HG03060 (cell line): ENCODE data around the gene ANAPC13.

Source experiments
- ATAC-seq: cut with Tn5 transposase; IDR thresholded peaks from one replicate; pipeline ENCODE4 v1.9.1; 2021; ENCODE audit warnings: low read depth, moderate number of reproducible peaks; ENCODE audit not compliant: unreplicated experiment

Gene ANAPC13, protein sequence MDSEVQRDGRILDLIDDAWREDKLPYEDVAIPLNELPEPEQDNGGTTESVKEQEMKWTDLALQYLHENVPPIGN

DNA sequence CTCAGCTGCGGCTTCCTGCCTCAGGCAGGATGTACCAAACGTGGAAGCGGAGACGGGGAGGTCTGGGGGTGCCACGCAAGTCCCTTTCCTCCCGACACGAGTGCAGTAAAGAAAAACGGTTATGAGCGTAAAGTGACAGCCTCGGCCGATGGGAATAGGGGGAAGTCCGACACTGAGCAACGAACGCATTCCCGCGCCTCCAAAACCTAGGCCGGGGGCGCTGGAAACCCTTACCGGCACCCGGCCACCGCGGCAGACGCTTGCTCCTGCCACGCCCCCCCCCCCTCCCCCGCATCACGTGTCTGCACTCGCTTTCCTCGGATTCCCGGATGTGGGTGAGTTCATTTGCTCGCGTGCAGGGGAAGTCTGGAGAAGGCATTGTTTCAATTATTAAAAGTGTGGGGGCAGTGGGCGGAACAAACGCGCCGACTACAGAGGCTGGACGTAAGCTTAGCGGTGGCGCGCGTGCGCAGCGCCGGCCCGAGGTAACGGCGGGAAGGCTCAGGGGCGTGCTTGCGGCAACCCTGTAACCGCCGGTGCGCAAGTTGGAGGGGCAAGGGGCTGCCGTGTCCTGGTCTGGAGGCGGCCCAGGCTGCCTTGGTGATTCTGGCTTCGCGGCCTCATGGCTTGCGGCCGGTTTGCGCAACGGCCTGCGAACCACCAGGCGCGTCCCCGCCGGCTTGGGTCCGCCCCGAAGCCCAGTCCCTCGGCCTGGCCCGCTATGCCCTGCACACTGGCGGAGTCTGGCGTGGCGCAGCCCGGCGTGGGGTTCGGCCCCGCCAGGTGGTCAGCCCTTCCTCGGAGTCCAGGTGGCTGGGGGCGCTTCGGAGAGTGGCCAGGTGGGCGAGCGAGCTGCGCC, at the start of gene ANAPC13, which contains the start of gene CEP63:
TSS of gene ANAPC13 (minus strand) at position 268 of the 859 bp plus-strand sequence. CDS start 3,081 bp downstream, outside the sequence.
TSS of gene CEP63 (plus strand) at position 340 of the 859 bp plus-strand sequence. CDS start 9,264 bp downstream, outside the sequence.
- ATAC-seq, result peak; percentile 55

DNA sequence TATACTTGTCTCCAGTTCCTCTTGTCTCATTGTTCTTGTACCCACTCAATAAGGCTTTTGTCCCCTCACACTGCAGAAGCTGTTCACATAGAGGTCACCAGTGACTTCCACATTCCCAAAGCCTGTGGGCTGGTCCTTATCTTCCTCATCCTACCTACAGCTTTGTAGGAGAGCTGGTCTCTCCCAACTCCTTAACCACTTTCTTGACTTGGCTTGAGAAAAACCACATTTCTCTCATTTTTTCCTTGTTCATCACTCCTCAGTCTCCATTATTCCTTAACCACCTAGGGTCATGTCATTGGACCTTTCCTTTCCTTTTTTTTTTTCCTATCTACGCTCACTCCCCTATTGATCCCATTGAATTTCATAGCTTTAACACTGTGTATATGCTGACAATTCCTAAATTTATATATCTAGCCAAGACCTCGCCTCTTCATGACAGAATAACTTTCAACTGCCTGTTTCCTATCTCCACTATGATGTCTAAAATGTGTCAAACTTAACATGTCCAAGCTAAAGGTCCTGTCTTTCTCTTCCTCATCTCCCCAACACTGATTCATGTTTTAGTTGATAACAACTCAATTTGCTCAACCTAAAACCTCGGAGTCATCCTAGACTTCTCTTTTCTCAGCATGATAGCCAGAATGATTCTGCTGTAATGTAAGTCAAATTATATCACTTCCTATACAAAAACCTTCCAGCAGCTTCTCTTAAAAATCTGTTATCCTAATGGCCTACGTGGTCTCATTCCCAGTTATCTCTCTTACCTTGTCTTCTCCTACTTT, 49.6 kb upstream of the ANAPC13 start:
- no peak for ATAC-seq

DNA sequence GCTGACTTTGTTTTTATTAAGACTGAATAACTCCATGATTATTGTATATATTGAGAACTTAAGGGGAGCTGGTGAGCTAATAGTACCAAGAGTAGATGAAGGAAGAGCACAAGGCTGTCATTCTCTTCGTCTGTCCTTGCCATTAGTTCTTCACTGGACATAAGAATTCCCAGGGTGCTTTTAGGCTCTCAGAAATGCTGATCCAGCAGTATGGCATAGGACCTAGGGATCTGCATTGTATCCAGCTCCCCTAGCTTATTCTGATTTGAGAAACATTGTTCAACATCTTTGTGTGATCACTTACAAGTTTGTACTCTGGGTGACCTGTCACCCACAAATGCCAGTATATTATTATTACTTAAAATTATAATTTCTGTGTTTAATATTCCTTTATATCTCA, 47.7 kb upstream of the ANAPC13 start:
- no peak for ATAC-seq

DNA sequence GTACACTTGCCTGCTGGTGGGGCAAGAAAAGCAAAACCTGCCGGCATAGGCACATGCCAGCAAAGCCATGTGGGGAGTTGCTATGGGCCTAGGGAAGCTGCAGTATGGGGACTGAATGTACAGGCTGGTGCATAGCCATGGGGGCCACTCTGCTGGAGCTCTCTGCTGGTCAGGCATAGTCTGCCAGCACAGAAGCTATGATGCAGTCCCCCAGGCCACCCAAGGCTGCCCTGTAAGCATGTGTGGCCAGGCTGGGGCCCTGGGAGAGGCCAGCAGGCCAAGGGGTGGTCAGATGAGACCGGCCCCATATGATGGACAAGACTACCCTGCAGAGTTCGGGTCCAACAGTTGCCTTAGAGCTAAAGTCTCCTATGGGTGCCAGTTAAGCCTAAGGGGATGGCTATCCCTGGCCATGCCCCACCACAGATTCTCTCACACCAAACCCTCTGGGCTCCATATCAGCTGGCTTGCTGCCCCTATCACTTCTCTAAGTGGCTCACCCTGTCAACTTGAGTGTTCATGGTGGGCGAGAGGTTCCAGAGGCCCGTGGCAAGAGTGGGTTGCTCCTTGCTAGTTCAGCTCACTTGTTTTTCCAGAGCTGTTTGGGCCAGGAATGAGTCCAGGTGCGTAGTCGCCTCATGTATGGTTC, 41.9 kb upstream of the ANAPC13 start:
- ATAC-seq, result no peak

DNA sequence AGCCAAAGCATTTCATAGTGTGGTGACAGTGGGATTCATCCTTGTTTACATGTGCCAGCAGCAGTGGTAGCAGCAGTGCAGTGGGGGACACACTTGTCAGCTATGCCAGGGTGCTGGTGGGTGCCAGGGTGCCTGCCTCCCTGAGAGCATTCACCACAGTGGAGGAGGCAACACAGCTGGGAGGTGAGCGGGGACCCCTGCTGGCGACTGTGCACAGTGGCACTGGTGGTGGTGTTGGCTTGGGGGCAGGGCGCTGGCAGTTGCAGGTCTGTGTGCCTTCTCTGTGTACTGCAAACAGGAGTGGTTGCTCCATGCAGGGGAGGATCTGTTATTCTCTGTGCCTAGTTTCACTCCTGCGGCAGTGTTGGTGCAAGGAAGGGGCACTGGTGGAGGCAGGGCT, 41.3 kb upstream of the ANAPC13 start:
- no peak for ATAC-seq

DNA sequence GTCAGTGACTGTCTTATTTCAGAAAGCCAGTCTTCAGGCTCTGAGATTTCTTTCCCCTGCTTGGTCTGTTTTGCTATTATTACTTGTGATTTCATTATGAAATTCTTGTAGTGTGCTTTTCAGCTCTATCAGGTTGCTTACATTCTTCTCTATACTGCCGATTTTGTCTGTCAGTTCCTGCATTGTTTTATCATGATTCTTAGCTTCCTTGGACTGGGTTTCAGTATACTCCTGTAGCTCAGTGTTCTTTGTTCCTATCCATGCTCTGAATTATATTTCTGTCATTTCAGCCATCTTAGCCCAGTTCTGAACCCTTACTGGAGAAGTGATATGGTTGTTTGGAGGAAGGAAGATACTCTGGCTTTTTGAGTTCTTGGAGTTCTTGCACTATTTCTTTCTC, 40.5 kb upstream of the ANAPC13 start:
- no peak for ATAC-seq

DNA sequence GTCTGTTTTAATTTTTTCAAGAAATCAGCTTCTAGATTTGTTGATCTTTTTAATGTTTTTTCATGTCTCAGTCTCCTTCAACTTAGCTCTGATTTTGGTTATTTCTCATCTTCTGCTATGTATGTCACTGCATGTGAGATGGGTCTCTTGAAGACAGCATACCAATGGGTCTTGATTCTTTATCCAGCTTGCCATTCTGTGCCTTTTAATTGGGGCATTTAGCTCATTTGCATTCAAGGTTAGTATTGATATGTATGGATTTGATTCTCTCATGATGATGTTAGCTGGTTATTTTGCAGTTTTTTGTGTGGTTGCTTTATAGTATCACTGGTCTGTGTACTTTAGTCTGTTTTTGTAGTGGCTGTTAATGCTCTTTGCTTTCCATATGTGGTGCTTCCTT, 39.5 kb upstream of the ANAPC13 start:
- no peak for ATAC-seq

DNA sequence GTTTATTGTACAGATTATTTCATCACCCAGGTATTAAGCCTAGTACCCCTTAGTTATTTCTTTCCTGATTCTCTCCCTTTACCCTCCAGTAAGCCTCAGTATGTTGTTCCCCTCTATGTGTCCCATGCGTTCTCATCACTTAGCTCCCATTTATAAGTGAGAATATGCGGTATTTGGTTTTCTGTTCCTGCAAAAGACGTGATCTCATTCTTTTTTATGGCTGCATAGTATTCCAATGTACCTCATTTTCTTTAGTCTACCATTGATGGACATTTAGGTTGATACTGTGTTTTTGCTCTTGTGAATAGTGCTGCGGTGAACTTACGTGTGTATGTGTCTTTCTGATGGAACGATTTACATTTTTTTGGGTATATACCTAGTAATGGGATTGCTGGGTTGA, 36.8 kb upstream of the ANAPC13 start:
- no peak for ATAC-seq

DNA sequence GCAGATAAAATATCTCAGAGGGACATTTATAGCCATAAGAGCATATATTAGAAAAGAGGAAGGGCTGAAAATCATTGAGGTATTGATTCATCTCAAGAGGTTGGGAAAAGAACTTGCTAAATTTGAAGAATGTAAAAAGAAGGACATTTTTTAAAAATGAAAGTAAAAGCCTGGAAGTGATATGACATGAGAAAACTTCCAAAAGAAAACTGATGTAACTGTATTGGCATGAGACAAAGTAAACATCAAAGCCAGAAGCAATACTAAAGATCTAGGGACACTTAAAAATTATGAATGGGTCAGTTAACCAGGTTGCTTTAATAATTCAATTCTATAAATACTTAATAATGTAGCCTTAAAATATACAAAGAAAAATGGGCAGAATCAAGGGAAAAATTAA, 32.0 kb upstream of the ANAPC13 start:
- no peak for ATAC-seq

DNA sequence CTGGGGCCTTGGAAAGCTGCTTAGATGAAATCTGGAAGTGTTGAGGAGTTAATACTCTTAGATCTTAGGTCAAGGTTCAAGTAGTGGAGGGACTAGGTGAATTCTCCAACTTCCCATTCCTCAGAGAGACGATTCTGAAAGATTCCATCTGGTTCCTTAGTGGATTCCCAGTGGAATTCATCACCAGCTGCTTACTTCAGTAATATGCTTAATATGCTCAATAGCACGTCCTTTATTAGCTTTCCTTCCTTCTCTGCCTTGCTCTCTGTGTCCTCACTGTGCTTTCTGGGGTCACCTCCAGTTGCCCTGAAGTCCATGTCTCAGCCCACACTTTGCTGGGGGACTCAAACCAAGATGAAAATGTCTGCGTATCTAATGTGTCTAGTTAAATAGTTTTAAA, 31.1 kb upstream of the ANAPC13 start:
- ATAC-seq, result no peak

DNA sequence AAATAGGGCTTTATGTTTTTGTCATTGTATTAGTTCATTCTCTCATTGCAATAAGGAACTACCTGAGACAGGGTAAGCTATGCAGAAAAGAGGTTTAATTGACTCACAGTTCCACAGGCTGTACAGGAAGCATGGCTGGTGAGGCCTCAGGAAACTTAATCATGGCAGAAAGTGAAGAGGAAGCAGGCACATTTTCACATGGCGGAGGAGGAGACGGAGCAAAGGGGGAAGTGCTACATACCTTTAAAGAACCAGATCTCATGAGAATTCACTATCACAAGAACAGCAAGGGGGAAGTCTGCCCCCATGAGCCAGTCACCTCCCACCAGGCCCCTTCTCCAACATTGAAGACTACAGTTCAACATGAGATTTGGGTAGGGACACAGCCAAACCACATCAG, 25.7 kb upstream of the ANAPC13 start:
- ATAC-seq, result no peak

DNA sequence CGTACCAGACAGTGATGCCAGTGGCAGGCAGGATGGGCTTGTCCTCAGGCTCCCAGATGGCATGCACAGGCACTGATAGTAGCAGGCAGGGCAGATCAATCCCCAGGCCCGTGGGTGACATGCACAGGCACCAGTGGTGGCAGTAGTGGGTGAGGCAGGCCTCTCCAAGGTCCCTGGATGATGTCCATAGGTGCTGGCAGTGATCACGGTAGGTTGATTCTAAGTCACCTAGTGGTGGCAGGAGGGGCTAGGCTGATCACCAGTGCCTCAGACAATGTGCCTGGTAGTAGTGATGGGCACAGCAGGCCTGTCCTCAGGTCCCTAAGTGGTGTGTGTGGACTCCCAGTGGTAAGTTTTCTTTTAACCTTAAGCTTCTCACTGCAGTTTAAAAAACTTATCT, 19.7 kb upstream of the ANAPC13 start:
- no peak for ATAC-seq

DNA sequence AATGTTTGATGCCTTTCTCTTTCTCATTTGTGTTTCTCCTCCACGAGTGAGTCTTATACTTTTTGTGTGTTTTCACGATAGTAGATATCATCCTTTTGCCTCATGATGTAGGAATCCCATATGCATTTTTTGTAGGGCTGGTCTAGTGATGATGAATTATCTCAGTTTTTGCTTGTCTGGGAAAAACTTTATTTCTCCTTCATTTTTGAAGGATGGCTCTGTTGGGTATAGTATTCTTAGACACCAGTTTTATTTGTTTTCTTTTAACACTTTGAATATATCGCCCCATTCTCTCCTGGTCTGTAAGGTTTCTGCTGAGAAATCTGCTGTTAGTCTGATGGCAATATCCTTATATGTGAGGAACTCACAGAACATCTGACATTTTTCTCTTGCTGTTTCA, 18.3 kb upstream of the ANAPC13 start:
- ATAC-seq, result no peak

DNA sequence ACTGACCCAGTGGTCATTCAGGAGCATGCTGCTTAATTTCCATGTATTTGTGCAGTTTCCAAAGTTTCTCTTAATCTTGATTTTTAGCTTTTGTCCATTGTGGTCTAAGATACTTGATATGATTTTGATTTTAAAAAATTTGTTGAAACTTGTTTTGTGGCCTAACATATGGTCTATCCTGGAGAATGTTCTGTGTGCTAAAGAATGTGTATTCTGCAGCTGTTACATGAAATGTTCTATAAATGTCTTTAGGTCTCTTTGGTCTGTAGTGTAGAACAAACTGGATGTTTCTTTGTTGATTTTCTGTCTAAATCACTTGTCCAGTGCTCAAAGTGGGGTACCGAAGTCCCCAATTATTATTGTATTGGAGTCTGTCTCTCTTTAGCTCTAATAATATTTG, 17.5 kb upstream of the ANAPC13 start:
- ATAC-seq, result no peak

DNA sequence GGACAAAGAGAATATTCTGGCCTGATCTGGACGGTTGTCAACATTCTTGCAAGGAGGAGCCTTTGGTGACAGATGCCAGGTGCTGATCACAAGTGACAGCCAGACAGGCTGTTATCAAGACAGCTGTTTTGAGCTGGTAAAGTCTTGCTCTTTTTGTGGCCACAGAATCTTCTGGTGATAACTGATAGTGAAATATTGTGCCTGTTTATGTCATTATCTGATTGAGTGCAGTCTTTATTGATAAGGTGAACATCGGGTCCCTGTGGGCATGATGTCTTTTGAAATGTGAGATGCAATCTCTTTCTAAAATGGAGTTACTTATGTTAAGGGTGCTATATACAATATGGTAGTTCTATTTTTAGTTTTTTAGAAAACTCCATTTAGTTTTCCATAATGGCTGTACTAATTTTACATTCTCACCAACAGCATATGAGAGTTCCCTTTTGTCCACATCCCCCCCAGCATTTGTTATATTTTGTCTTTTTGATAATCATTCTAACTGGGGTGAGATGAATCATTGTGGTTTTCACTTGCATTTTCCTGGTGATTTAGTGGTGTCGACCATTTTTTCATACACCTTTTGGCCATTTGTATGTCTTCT, 10.8 kb upstream of the ANAPC13 start:
- no peak for ATAC-seq

DNA sequence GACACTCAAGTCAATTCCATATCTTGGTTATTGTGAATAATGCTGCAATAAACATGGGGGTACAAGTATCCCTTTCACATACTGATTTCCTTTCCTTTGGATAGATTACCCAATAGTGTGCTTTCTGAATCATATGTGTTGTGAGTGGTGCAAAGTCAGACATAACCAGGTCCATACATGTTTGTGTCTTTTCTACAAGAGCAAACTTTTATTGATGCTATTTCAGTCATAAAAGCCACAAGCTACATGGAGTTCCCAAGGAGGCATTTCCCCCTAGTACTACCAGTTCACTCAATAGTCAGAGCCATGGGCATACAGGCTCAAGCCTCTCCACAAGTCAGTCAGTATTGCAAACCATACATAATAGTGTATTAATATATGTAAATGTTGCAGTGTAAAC, 10.2 kb upstream of the ANAPC13 start:
- no peak for ATAC-seq

DNA sequence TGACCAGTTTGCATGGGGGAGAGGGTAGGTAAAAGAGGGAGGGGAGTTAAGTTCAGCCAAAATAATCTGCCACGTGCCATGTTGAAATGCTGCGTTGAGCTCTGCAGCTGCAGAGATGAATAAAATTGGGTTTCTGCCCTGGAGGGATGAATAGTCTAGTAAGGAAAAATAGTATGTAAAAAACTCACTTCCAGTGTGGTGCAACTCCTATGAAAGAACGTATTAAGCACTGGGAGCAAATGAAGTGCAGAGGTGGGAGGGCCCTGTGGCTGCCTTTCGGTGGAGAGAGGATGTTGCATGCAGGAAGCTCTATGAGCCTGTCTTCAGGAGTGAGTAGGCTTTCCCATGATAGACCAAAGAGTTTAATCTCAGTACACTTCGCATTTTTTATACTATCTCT, 8.7 kb upstream of the ANAPC13 start:
- ATAC-seq, result no peak

DNA sequence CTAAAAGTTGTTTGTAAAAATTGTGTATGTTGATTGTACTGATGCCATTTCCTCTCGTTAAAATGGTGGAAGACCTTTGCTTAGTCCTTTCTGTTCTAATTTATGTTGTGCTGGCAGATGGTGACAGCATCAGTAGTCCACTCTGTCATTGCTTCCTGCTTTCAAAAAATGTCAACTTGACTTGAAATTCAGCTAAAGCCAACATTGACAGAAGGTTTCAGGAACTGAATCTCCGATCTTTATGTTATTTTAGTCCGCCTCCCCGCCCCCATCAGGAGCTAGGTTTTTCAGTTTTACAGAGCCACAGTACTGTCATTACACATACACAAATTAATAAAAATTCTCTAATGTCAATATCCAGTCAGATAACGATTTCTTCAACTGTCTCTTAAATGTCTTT, 1.6 kb upstream of the ANAPC13 start:
- ATAC-seq, result no peak

DNA sequence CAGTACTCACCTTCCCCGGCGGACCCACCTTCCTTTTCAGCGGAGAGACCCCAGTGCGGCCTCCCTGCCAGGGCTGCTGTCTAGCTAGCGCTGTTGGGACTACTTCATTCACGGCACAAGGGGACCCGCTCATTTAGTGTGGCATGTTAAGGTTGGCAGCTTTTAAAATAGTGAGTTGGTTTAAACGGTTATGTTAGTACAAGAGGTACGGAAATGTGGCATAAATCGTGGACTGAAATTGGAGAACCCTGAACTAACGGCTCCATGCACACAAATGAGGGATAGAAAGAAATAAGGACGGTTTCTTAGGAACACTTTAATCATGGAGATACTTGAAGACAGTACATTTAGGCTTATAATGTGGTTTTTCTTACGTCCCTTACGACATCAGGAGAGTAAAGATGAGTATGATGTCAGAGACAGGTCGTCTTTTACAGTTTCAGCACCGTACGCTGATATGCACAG, 824 bp upstream of the ANAPC13 start:
- ATAC-seq, result no peak

DNA sequence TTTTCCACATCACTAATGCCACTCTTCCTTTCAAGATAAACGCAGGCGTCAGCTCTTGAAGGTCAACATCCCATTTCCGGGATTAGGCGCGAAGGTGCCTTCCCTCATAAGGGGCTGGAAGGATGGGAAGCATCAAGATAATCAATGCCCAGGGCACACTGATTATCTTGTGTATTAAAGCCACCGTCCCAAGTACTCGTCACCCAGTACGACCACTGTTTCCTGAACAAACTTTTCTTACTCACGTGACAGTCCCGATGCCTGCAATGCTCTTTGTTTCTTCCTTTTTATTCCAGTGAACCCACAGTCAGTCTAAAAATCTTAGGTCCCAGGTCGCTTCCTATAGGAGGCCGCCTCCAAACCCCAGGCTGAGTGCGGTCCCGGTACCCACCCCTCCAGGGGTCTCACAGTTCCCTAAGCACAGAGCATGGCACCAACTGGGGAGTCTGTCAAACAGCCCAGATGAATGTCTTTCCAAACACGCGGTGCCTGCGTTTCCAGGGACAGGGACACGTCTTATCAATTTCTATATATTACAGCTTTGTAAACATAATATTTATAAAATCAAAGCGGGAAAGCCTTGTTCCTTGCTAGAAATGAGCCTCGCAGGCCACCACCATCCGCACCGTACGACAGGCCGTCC, 589 bp downstream of the ANAPC13 start:
- ATAC-seq, result peak; percentile 2
